ENCODE data around the gene CFAP65. TPM values are rescaled to one million over a fixed set of nuclear protein-coding genes. Genes with fewer than 3 reads are reported as not detected.

The CFAP65 gene
- total RNA-seq, 1 experiment from 2014 or later = 0.52 TPM

- no peak for ATAC-seq
- ChIA-PET CTCF (interaction anchor here (0.7 to 1.3 kb wide), 2 partner anchors 7 to 89 kb away, joined by 3 read pairs; no protein-coding TSS in a partner anchor), RAD21 (ENCODE audit: low non-redundant PET in 1 of 2, low total read pairs in 2 of 2, uncharacterized antibody in 2 of 2, unreplicated experiment in 2 of 2) (no interaction called here), POLR2A (no interaction called here)
- no peak for DNase-seq (ENCODE audit: low read depth, low spot score)
- Histone ChIP-seq H3K27me3 (ENCODE audit: insufficient read depth, low read length) (peaks cover 16% of the 10 kb centered on the region; the same call in 1 of the 2 replicates), H3K4me2 (ENCODE audit: low read length) (no peak overlapping the region), H2AFZ (ENCODE audit: low read depth, low read length, poor library complexity, severe bottlenecking) (no peak overlapping the region), H3K9me3 (ENCODE audit: control insufficient read depth in 1 of 2, insufficient read depth in 1 of 2, low read depth in 1 of 2, low read length in 2 of 2) (no peaks in the 10 kb centered on the region), H3K79me2 (ENCODE audit: insufficient read depth, low read length) (no peaks in the 10 kb centered on the region), H3K9me2 (ENCODE audit: insufficient read depth) (no peaks in the 10 kb centered on the region), H3K9ac (ENCODE audit: low read length) (no peak overlapping the region), H4K20me1 (ENCODE audit: insufficient read depth) (no peaks in the 10 kb centered on the region), H3K4me3 (replicated peaks in 1 of 2; ENCODE audit: low read depth in 1 of 2, low read length in 2 of 2) (no peak overlapping the region), H3K27ac (ENCODE audit: low read depth, low read length) (no peak overlapping the region), H3K4me1 (ENCODE audit: control insufficient read depth in 1 of 2, insufficient read depth in 2 of 2, low read length in 2 of 2) (no peaks in the 10 kb centered on the region), H3K36me3 (ENCODE audit: control insufficient read depth in 1 of 2, insufficient read depth in 2 of 2, low read length in 2 of 2) (no peaks in the 10 kb centered on the region)
- no TSS peak for BruUV-seq (replicated peaks)
- TF ChIP-seq SP1 (IDR thresholded peaks at IDR 0.05; ENCODE audit: low read depth) (no peak), POLR2AphosphoS5 (IDR thresholded peaks at IDR 0.05; ENCODE audit: low read depth, low read length) (no peak), ATF3 (IDR thresholded peaks at IDR 0.05) (no peak), CEBPB (IDR thresholded peaks at IDR 0.05; ENCODE audit: low read depth) (no peak), REST (IDR thresholded peaks at IDR 0.05; ENCODE audit: low read depth) (no peak), ELF1 (IDR thresholded peaks at IDR 0.05; ENCODE audit: borderline replicate concordance, low read depth) (no peak), ZBTB33 (IDR thresholded peaks at IDR 0.05; ENCODE audit: extremely low read depth, insufficient replicate concordance, low read length) (no peak), CBX3 (IDR thresholded peaks at IDR 0.05; ENCODE audit: low read depth) (no peak), ZFX (IDR thresholded peaks at IDR 0.05) (no peak)
- intact Hi-C loops (cut with micrococcal nuclease) = no loop called here
Observed at GRCh38 chr2:219065484-219065883, 24.2 kb upstream of the CFAP65 start.
